Ovary (tissue), 9 donors: ENCODE results near the gene SFTPA1. TPM values are rescaled to one million over a fixed set of nuclear protein-coding genes. Genes with fewer than 3 reads are reported as not detected.
"Not testable (repeated sequence)": the region's sequence is repeated elsewhere in the genome, so short reads cannot be mapped to it uniquely, and the experiment has no call there.

ENCODE experiments used
- DNase-seq, 5 donors: peaks; one replicate each; pipeline ENCODE4 v3.0.0-alpha.2; 2019 to 2020
- H3K27ac ChIP-seq, 2 donors: fragments of 200-600 bp; one replicate each; pipeline versions ENCODE4 v1.5.1 to v1.8.0; 2019 to 2022
- H3K27me3 ChIP-seq: fragments of 200-600 bp; one replicate; pipeline ENCODE4 v1.8.0; 2022
- H3K36me3 ChIP-seq: fragments of 200-600 bp; sonication (generic); one replicate; pipeline ENCODE4 v1.5.1; 2019
- H3K4me1 ChIP-seq: one replicate; pipeline ENCODE4 v1.8.1; 2013; ENCODE audit warnings: mild to moderate bottlenecking, moderate library complexity; ENCODE audit not compliant: insufficient read depth
- H3K4me3 ChIP-seq: fragments of 200-600 bp; sonication (generic); one replicate; pipeline ENCODE4 v1.5.1; 2017
- H3K9me3 ChIP-seq, 2 donors: fragments of 200-600 bp in 1 of 2; sonication (generic) in 1 of 2; one replicate each; pipeline versions ENCODE4 v1.5.1 to v1.8.1; 2013 to 2019; ENCODE audit warnings: mild to moderate bottlenecking in 1 of 2, moderate library complexity in 1 of 2
- CTCF ChIP-seq, 3 donors: fragments of 450-650 bp in 2 of 3; fragments of 200-600 bp in 1 of 3; IDR thresholded peaks; one replicate each; pipeline versions ENCODE4 v1.5.1 to v1.8.0; 2016 to 2022; ENCODE audit warnings: antibody characterized with exemption in 3 of 3, mild to moderate bottlenecking in 1 of 3
- EP300 ChIP-seq: sonication (generic); formaldehyde crosslinking; IDR thresholded peaks from one replicate; pipeline ENCODE4 v1.6.1; 2017; ENCODE audit warnings: antibody characterized with exemption
- POLR2A ChIP-seq: fragments of 450-650 bp; IDR thresholded peaks from one replicate; pipeline ENCODE4 v1.6.1; 2017; ENCODE audit warnings: antibody characterized with exemption, mild to moderate bottlenecking, moderate library complexity
- WGBS, 3 donors: extraction: QIAGEN DNeasy Blood & Tissue Kit in 1 of 3; methylation state at CpG; one replicate each; pipeline versions ENCODE4 v1.1.5 to v1.1.7; 2013 to 2017; 5-methylcytosine and 5-hydroxymethylcytosine counted together
- intact Hi-C, 4 donors: fragments of 100-400 bp; cut with DNase I; formaldehyde crosslinking; loops; one replicate each; pipeline versions ENCODE4 v1.11.0 to v1.15.1; 2022 to 2023
- polyA plus RNA-seq, 2 donors: library from polyadenylated mRNA; stranded (reverse); fragments of 200-250 nt in 1 of 2; fragments of 350-450 nt in 1 of 2; fragmentation: Illumina TruSeq in 1 of 2; extraction: RNeasy Lipid Tissue Mini Kit (QIAGEN cat#74804) in 1 of 2; gene quantifications; one replicate each; pipeline ENCODE4 v1.2.3, GENCODE V29; 2013 to 2014
- total RNA-seq, 7 donors: library from RNA; depleted of rRNA in 2 of 7; stranded (reverse); fragments of >200 nt in 2 of 7; fragmentation: NEBNext Ultra II Directional in 3 of 7; extraction: Animal tissue kit (Norgen Biotek cat#: 25700) in 3 of 7; gene quantifications; one replicate each; pipeline versions ENCODE4 v1.1.0 to v1.2.4, GENCODE V29; 2016 to 2023
- donor health status: DM: no; HTN: no; CAD: no; lungs with moderate emphysema.
- donor health status: DM: no; HTN: no; CAD: no.
- donor health status: Bipolar disorder and iron deficiency.
- donor health status: DM: yes; HTN: yes; CAD: no.
- donor health status: DM: no; HTN: no; CAD: no.
- donor health status: DM: yes; HTN: yes; CAD: no.

SFTPA1 gene
- total and polyA plus RNA-seq, 9 donors: 0.10 to 6.6 (median 0.55) TPM; not detected in 3

DNA sequence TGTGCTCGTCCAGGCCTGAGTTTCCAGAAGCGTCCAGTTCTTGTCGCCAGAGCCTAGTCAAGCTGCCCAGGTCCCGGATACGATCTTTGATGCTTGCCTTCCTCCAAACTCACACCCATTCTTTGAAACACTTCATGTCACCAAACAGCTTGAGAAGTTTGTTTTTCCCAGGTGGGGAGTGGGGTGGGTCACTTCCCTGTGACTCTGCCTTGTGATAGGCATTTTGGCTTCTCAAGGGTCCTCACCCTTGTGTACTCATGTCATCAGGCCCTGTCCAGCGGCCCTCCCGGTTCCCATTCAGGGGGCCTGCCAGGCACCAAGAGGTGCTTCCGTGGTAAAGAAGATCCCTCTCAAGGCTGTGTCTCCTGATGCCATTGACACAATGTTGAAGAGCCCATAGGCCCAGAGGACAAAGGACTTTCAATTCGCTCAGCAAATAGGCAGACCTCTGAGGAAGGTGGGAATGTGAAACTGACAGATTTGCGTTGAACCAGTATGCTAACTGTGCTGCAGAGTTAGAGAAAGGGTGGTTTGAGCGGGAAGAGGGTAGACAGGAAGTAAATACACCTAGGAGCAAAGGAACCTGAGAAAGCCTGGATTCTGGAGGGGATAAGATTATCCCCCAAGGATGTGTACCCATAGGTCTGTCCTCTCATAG lies 24.7 kb upstream of the SFTPA1 start:
- TF ChIP-seq CTCF (IDR thresholded peaks at IDR 0.05) (no peak), POLR2A (no peak), EP300 (no peak)
- WGBS, 3 donors: 88 to 91% (median 89%) methylated on average over 11 of the region's 11 CpGs
- intact Hi-C loops: no loop called here
- no peak for DNase-seq
- H3K27ac ChIP-seq: no peak overlapping the region
- H3K36me3 ChIP-seq: no peaks in the 10 kb centered on the region
- no peaks in the 10 kb centered on the region for H3K9me3 ChIP-seq
- no peaks in the 10 kb centered on the region for H3K27me3 ChIP-seq
- H3K4me3 ChIP-seq: no peak overlapping the region
- no peaks in the 10 kb centered on the region for H3K4me1 ChIP-seq

- DNase-seq: no peak
- WGBS, 3 donors: 28 to 57% (median 30%) methylated on average over 2 of the region's 2 CpGs
Measured at GRCh38 chr10:79586933-79587332, 23.8 kb upstream of the SFTPA1 start.

GRCh38 chr10:79588800-79589199 lies 21.9 kb upstream of the SFTPA1 start:
- Histone ChIP-seq H3K9me3 (no peaks in the 10 kb centered on the region), H3K36me3 (no peaks in the 10 kb centered on the region), H3K27me3 (no peaks in the 10 kb centered on the region), H3K27ac (no peak overlapping the region), H3K4me3 (no peak overlapping the region), H3K4me1 (no peaks in the 10 kb centered on the region)
- no peak for DNase-seq
- intact Hi-C loops: no loop called here
- TF ChIP-seq POLR2A (no peak), EP300 (no peak), CTCF (IDR thresholded peaks at IDR 0.05) (no peak)

More at GRCh38 chr10:79586933-79587332, 23.8 kb upstream of the SFTPA1 start:
- no peaks in the 10 kb centered on the region for H3K4me1 ChIP-seq
- no peak overlapping the region for H3K27ac ChIP-seq
- H3K27me3 ChIP-seq: no peaks in the 10 kb centered on the region
- H3K4me3 ChIP-seq: no peak overlapping the region
- no peaks in the 10 kb centered on the region for H3K9me3 ChIP-seq
- intact Hi-C loops: no loop called here
- TF ChIP-seq POLR2A (no peak), CTCF (IDR thresholded peaks at IDR 0.05) (no peak)
- H3K36me3 ChIP-seq: no peaks in the 10 kb centered on the region

GRCh38 chr10:79593377-79593776 lies 17.4 kb upstream of the SFTPA1 start:
- H3K9me3 ChIP-seq: no peaks in the 10 kb centered on the region
- 85 to 89% (median 88%) methylated on average over 1 of the region's 1 CpG for WGBS, 3 donors

GRCh38 chr10:79594565-79594964 lies 16.2 kb upstream of the SFTPA1 start:
- H3K4me3 ChIP-seq, H3K27ac ChIP-seq, H3K4me1 ChIP-seq, H3K36me3 ChIP-seq, H3K9me3 ChIP-seq, intact Hi-C loops, DNase-seq, H3K27me3 ChIP-seq: not testable (repeated sequence)
- 68 to 82% (median 69%) methylated on average over 3 of the region's 3 CpGs for WGBS, 3 donors

More at GRCh38 chr10:79593377-79593776, 17.4 kb upstream of the SFTPA1 start:
- intact Hi-C loops: no loop called here
- Histone ChIP-seq H3K4me1 (no peaks in the 10 kb centered on the region), H3K36me3 (no peaks in the 10 kb centered on the region), H3K27me3 (no peaks in the 10 kb centered on the region), H3K4me3 (no peak overlapping the region), H3K27ac (no peak overlapping the region)
- TF ChIP-seq POLR2A (no peak), CTCF (IDR thresholded peaks at IDR 0.05) (no peak)
- DNase-seq: no peak
